HEK293 (cell line): ENCODE results near the gene SUCLA2.

Experiments used
- CTCF ChIP-seq: fragments of 450-650 bp; formaldehyde crosslinking; IDR thresholded peaks from 2 replicates; pipeline ENCODE4 v1.5.1; 2016; ENCODE audit warnings: missing biosample characterization, missing genetic modification characterization
- HOXA7 ChIP-seq: sonication (generic); formaldehyde crosslinking; IDR thresholded peaks from 2 replicates; pipeline ENCODE4 v1.8.1; 2022; ENCODE audit warnings: missing genetic modification reagents, borderline replicate concordance
- REST ChIP-seq: fragments of 450-650 bp; formaldehyde crosslinking; IDR thresholded peaks from 2 replicates; pipeline ENCODE4 v1.5.1; 2016; ENCODE audit warnings: missing biosample characterization, missing genetic modification characterization
- SP2 ChIP-seq: fragments of 450-650 bp; formaldehyde crosslinking; IDR thresholded peaks from 2 replicates; pipeline ENCODE4 v1.5.1; 2016; ENCODE audit warnings: missing biosample characterization, missing genetic modification characterization
- TSHZ1 ChIP-seq: fragments of 450-650 bp; formaldehyde crosslinking; IDR thresholded peaks from 2 replicates; pipeline ENCODE4 v1.5.1; 2016; ENCODE audit warnings: missing biosample characterization, missing genetic modification characterization, borderline replicate concordance
- ZNF214 ChIP-seq: fragments of 450-650 bp; formaldehyde crosslinking; IDR thresholded peaks from 2 replicates; pipeline ENCODE4 v1.5.1; 2017; ENCODE audit warnings: missing biosample characterization, mild to moderate bottlenecking, missing genetic modification characterization, borderline replicate concordance
- ZNF221 ChIP-seq: fragments of 450-650 bp; formaldehyde crosslinking; IDR thresholded peaks from 2 replicates; pipeline ENCODE4 v1.5.1; 2017; ENCODE audit warnings: missing biosample characterization, missing genetic modification characterization, borderline replicate concordance
- ZNF394 ChIP-seq: fragments of 450-650 bp; formaldehyde crosslinking; IDR thresholded peaks from 2 replicates; pipeline ENCODE4 v1.5.1; 2016; ENCODE audit warnings: missing biosample characterization, missing genetic modification characterization, mild to moderate bottlenecking, moderate library complexity, borderline replicate concordance
- ZNF560 ChIP-seq: fragments of 450-650 bp; formaldehyde crosslinking; IDR thresholded peaks from 2 replicates; pipeline ENCODE4 v1.5.1; 2017; ENCODE audit warnings: missing biosample characterization, missing genetic modification characterization, borderline replicate concordance
- ZNF626 ChIP-seq: fragments of 450-650 bp; sonication (Bioruptor Pico); formaldehyde crosslinking; IDR thresholded peaks from 2 replicates; pipeline ENCODE4 v1.5.1; 2018; ENCODE audit warnings: missing biosample characterization, missing genetic modification characterization, inconsistent platforms

GRCh38 chr13:47930649-47931165 is 70.4 kb downstream of the SUCLA2 start:
- no peak for TF ChIP-seq REST (tag by site-specific recombination)
- no peak for TF ChIP-seq ZNF214 (tag by site-specific recombination)
- no peak for TF ChIP-seq TSHZ1 (tag by site-specific recombination)
- TF ChIP-seq CTCF (tag by site-specific recombination) = no peak
- TF ChIP-seq ZNF394 = no peak
- TF ChIP-seq SP2 (tag by site-specific recombination) = no peak
- no peak for TF ChIP-seq ZNF560 (tag by site-specific recombination)
- no peak for TF ChIP-seq ZNF221
- TF ChIP-seq HOXA7 = no peak
- no peak for TF ChIP-seq ZNF626 (tag by site-specific recombination)
